ENCODE data around the gene SRPK1. TPM values are rescaled to one million over a fixed set of nuclear protein-coding genes. Genes with fewer than 3 reads are reported as not detected.
A peak's percentile ranks its signal among the peaks of the same experiment; 100 is the strongest.

Gene SRPK1
- total RNA-seq, 1 experiment from 2014 or later, result 89.4 TPM

GRCh38 chr6:35804996-35805736, 115.7 kb downstream of the SRPK1 start, which contains the start of gene LHFPL5:
TSS of gene LHFPL5 (plus strand) at chr6:35805352. CDS start at chr6:35805671, 319 bp downstream.
- Histone ChIP-seq H2AFZ (ENCODE audit: low read depth, low read length, poor library complexity, severe bottlenecking) (no peak within 1 kb of the TSS), H3K9me3 (ENCODE audit: control insufficient read depth in 1 of 2, insufficient read depth in 1 of 2, low read depth in 1 of 2, low read length in 2 of 2) (no peaks in the 10 kb centered on the region), H3K27me3 (ENCODE audit: insufficient read depth, low read length) (no peaks in the 10 kb centered on the region), H3K4me1 (ENCODE audit: control insufficient read depth in 1 of 2, insufficient read depth in 2 of 2, low read length in 2 of 2) (peaks cover 0 to 6% of the 10 kb centered on the region in 2 experiments; a peak in 1 of 4 replicates), H3K27ac (ENCODE audit: low read depth, low read length) (no peak within 1 kb of the TSS), H3K4me3 (replicated peaks in 1 of 2; ENCODE audit: low read depth in 1 of 2, low read length in 2 of 2) (peak within 1 kb of the TSS in 1 of 2 experiments; percentile 45; a peak in 3 of 4 replicates), H3K79me2 (ENCODE audit: insufficient read depth, low read length) (no peaks in the 10 kb centered on the region), H3K9me2 (ENCODE audit: insufficient read depth) (no peaks in the 10 kb centered on the region), H3K9ac (ENCODE audit: low read length) (no peak within 1 kb of the TSS), H3K36me3 (ENCODE audit: control insufficient read depth in 1 of 2, insufficient read depth in 2 of 2, low read length in 2 of 2) (no peaks in the 10 kb centered on the region), H4K20me1 (ENCODE audit: insufficient read depth) (no peaks in the 10 kb centered on the region), H3K4me2 (ENCODE audit: low read length) (peak within 1 kb of the TSS; percentile 67)
- ChIA-PET CTCF (no interaction called here), POLR2A (no interaction called here), RAD21 (ENCODE audit: low non-redundant PET in 1 of 2, low total read pairs in 2 of 2, uncharacterized antibody in 2 of 2, unreplicated experiment in 2 of 2) (no interaction called here)
- BruUV-seq (replicated peaks), result no TSS peak
- intact Hi-C loops (cut with micrococcal nuclease), result no loop called here
- peak; percentile 99 for ATAC-seq
- no peak for DNase-seq (ENCODE audit: low read depth, low spot score)
- TF ChIP-seq, protein P1, sequence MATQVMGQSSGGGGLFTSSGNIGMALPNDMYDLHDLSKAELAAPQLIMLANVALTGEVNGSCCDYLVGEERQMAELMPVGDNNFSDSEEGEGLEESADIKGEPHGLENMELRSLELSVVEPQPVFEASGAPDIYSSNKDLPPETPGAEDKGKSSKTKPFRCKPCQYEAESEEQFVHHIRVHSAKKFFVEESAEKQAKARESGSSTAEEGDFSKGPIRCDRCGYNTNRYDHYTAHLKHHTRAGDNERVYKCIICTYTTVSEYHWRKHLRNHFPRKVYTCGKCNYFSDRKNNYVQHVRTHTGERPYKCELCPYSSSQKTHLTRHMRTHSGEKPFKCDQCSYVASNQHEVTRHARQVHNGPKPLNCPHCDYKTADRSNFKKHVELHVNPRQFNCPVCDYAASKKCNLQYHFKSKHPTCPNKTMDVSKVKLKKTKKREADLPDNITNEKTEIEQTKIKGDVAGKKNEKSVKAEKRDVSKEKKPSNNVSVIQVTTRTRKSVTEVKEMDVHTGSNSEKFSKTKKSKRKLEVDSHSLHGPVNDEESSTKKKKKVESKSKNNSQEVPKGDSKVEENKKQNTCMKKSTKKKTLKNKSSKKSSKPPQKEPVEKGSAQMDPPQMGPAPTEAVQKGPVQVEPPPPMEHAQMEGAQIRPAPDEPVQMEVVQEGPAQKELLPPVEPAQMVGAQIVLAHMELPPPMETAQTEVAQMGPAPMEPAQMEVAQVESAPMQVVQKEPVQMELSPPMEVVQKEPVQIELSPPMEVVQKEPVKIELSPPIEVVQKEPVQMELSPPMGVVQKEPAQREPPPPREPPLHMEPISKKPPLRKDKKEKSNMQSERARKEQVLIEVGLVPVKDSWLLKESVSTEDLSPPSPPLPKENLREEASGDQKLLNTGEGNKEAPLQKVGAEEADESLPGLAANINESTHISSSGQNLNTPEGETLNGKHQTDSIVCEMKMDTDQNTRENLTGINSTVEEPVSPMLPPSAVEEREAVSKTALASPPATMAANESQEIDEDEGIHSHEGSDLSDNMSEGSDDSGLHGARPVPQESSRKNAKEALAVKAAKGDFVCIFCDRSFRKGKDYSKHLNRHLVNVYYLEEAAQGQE (IDR thresholded peaks at IDR 0.05; ENCODE audit: low read depth), result peak; percentile 92
- peak; percentile 34 for TF ChIP-seq YY1 (IDR thresholded peaks at IDR 0.05; ENCODE audit: extremely low read depth, insufficient replicate concordance, low read depth, low read length)
- no peak for TF ChIP-seq EZH2 (IDR thresholded peaks at IDR 0.05)
- TF ChIP-seq SIN3A (IDR thresholded peaks at IDR 0.05; ENCODE audit: low read depth), result no peak

Data from HCT116 (cell line).